Smooth muscle cell (in vitro differentiated cells): ENCODE results near the gene SGPL1. TPM values are rescaled to one million over a fixed set of nuclear protein-coding genes. Genes with fewer than 3 reads are reported as not detected.

ENCODE experiments used
- DNase-seq: peaks from one replicate; lab custom pipeline; 2025; ENCODE audit not compliant: unreplicated experiment; lab: John Stamatoyannopoulos, UW
- H2AFZ ChIP-seq: fragments of 200-600 bp; sonication (generic); 2 replicates; pipeline ENCODE4 v1.6.0; 2016; ENCODE audit warnings: antibody characterized with exemption, low read depth, mild to moderate bottlenecking
- H3F3A ChIP-seq: fragments of 200-600 bp; sonication (generic); 2 replicates; pipeline ENCODE4 v1.6.0; 2017; ENCODE audit warnings: antibody characterized with exemption, low read depth
- H3K27ac ChIP-seq: fragments of 200-600 bp; sonication (generic); 2 replicates; pipeline ENCODE4 v1.5.1; 2016; ENCODE audit warnings: low read depth, mild to moderate bottlenecking
- H3K27me3 ChIP-seq: fragments of 200-600 bp; sonication (generic); 2 replicates; pipeline ENCODE4 v1.6.1; 2016; ENCODE audit warnings: low read depth, mild to moderate bottlenecking
- H3K36me3 ChIP-seq: fragments of 200-600 bp; sonication (generic); 2 replicates; pipeline ENCODE4 v1.5.1; 2016; ENCODE audit warnings: low read depth
- H3K4me1 ChIP-seq: fragments of 200-600 bp; sonication (generic); 2 replicates; pipeline ENCODE4 v1.5.1; 2016; ENCODE audit warnings: low read depth
- H3K4me2 ChIP-seq: fragments of 200-600 bp; sonication (generic); 2 replicates; pipeline ENCODE4 v1.6.0; 2016; ENCODE audit warnings: mild to moderate bottlenecking
- H3K4me3 ChIP-seq: fragments of 200-600 bp; sonication (generic); 2 replicates; pipeline ENCODE4 v1.5.1; 2016; ENCODE audit warnings: mild to moderate bottlenecking
- H3K79me2 ChIP-seq: fragments of 200-600 bp; sonication (generic); 2 replicates; pipeline ENCODE4 v1.6.0; 2016; ENCODE audit warnings: low read depth, mild to moderate bottlenecking
- H3K9ac ChIP-seq: fragments of 200-600 bp; sonication (generic); 2 replicates; pipeline ENCODE4 v1.6.0; 2016; ENCODE audit warnings: low read depth
- H3K9me3 ChIP-seq: fragments of 200-600 bp; sonication (generic); replicated peaks from 2 replicates; pipeline ENCODE4 v1.5.1; 2016; ENCODE audit warnings: low read depth
- H4K20me1 ChIP-seq: fragments of 200-600 bp; sonication (generic); 2 replicates; pipeline ENCODE4 v1.6.0; 2016; ENCODE audit warnings: low read depth
- CTCF ChIP-seq: fragments of 200-600 bp; sonication (generic); IDR thresholded peaks from 2 replicates; pipeline ENCODE4 v1.5.1; 2017; ENCODE audit warnings: borderline replicate concordance, mild to moderate bottlenecking, antibody characterized with exemption; ENCODE audit not compliant: insufficient read depth, poor library complexity, severe bottlenecking
- WGBS: methylation state at CpG from one replicate; pipeline ENCODE4 v1.1.7; 2016; ENCODE audit warnings: low lambda C conversion rate; 5-methylcytosine and 5-hydroxymethylcytosine counted together
- polyA plus RNA-seq: library from polyadenylated mRNA; unstranded; fragments of >200 nt; fragmentation: Nextera tagmentation; extraction: Ambion mirVana; gene quantifications from 2 replicates; pipeline ENCODE4 v1.2.1, GENCODE V29; 2016
- total RNA-seq: library from RNA; depleted of rRNA; stranded (reverse); fragments of >200 nt; gene quantifications from 2 replicates; pipeline ENCODE4 v1.2.3, GENCODE V29; 2014

The SGPL1 gene
- total and polyA plus RNA-seq, 2 experiments from 2014 or later, result 20.0 to 41.1 TPM

- Histone ChIP-seq H3K4me1 (peaks cover 57% of the 10 kb centered on the region), H3K79me2 (peaks cover 55% of the 10 kb centered on the region)
Measured at GRCh38 chr10:70832852-70833528, 17.2 kb downstream of the SGPL1 start.

GRCh38 chr10:70833601-70834000, 17.9 kb downstream of the SGPL1 start:
- no peak for TF ChIP-seq CTCF
- H3K36me3 ChIP-seq, result no peaks in the 10 kb centered on the region

More at GRCh38 chr10:70832852-70833528, 17.2 kb downstream of the SGPL1 start:
- H3F3A ChIP-seq, result peaks cover 76% of the 10 kb centered on the region
- no peaks in the 10 kb centered on the region for H4K20me1 ChIP-seq
- no peaks in the 10 kb centered on the region for H3K36me3 ChIP-seq
- H3K4me2 ChIP-seq, result peak overlapping the region; percentile 72
- H3K27me3 ChIP-seq, result no peaks in the 10 kb centered on the region
- H3K9me3 ChIP-seq, result no peaks in the 10 kb centered on the region
- no peak for TF ChIP-seq CTCF
- no peak overlapping the region for H2AFZ ChIP-seq
- DNase-seq, result no peak
- H3K9ac ChIP-seq, result peak overlapping the region; percentile 74
- no peak overlapping the region for H3K4me3 ChIP-seq
- WGBS, result 6% methylated on average over 3 of the region's 3 CpGs
- peak overlapping the region; percentile 97 for H3K27ac ChIP-seq

GRCh38 chr10:70834021-70834420, 18.3 kb downstream of the SGPL1 start:
- Histone ChIP-seq H2AFZ (no peak overlapping the region), H3K79me2 (peaks cover 55% of the 10 kb centered on the region), H3K9ac (peak overlapping the region; percentile 74), H3K36me3 (no peaks in the 10 kb centered on the region), H3K9me3 (no peaks in the 10 kb centered on the region), H3F3A (peaks cover 66% of the 10 kb centered on the region), H3K27me3 (no peaks in the 10 kb centered on the region), H4K20me1 (no peaks in the 10 kb centered on the region), H3K4me2 (peak overlapping the region; percentile 72), H3K4me3 (no peak overlapping the region), H3K4me1 (peaks cover 47% of the 10 kb centered on the region), H3K27ac (peak overlapping the region; percentile 97)
- no peak for DNase-seq
- whole genome bisulfite sequencing, result 56% methylated on average over 5 of the region's 5 CpGs
- no peak for TF ChIP-seq CTCF

More at GRCh38 chr10:70833601-70834000, 17.9 kb downstream of the SGPL1 start:
- peak overlapping the region; percentile 97 for H3K27ac ChIP-seq
- H4K20me1 ChIP-seq, result no peaks in the 10 kb centered on the region
- H3K9me3 ChIP-seq, result no peaks in the 10 kb centered on the region
- peak overlapping the region; percentile 74 for H3K9ac ChIP-seq
- H3K79me2 ChIP-seq, result peaks cover 55% of the 10 kb centered on the region
- H3K4me1 ChIP-seq, result peaks cover 51% of the 10 kb centered on the region
- H3F3A ChIP-seq, result peaks cover 70% of the 10 kb centered on the region
- 30% methylated on average over 2 of the region's 2 CpGs for WGBS
- no peaks in the 10 kb centered on the region for H3K27me3 ChIP-seq
- DNase-seq, result no peak
- H2AFZ ChIP-seq, result no peak overlapping the region
- peak overlapping the region; percentile 72 for H3K4me2 ChIP-seq
- H3K4me3 ChIP-seq, result no peak overlapping the region
